Activated naive CD4-positive, alpha-beta T cell treated with anti-CD3 and anti-CD28 coated beads, Interleukin-2, amount 50 U/mL, for 16 hours (primary cell): ENCODE measurements around the gene RAB40B.
"Not testable (repeated sequence)": the region's sequence is repeated elsewhere in the genome, so short reads cannot be mapped to it uniquely, and the experiment has no call there.

Experiments
- DNase-seq: peaks from one replicate; pipeline ENCODE4 v3.0.0-alpha.2; 2020

RAB40B gene

GRCh38 chr17:82698065-82698973, at the start of gene RAB40B:
Gene RAB40B (minus strand): TSS chr17:82698698. CDS start chr17:82698596, 102 bp downstream.
- peak; percentile 99 for DNase-seq

- DNase-seq, result no peak
These were observed 47.0 kb upstream of the RAB40B start for GRCh38 chr17:82745524-82745923.

GRCh38 chr17:82744736-82745135, 46.2 kb upstream of the RAB40B start:
- not testable (repeated sequence) for DNase-seq

GRCh38 chr17:82743344-82744219, 45.1 kb upstream of the RAB40B start:
- no peak for DNase-seq

GRCh38 chr17:82740906-82741759, 42.6 kb upstream of the RAB40B start:
- no peak for DNase-seq

- DNase-seq, result no peak
These were observed 39.7 kb upstream of the RAB40B start for GRCh38 chr17:82737967-82738877.

- no peak for DNase-seq
These were observed 38.1 kb upstream of the RAB40B start for GRCh38 chr17:82736511-82737185.

- peak; percentile 46 for DNase-seq
These were observed 36.7 kb upstream of the RAB40B start, which contains the start of gene FN3K for GRCh38 chr17:82734987-82735866. Gene FN3K (plus strand): TSS chr17:82735615. CDS start chr17:82735637, 22 bp downstream.

- no peak for DNase-seq
These were observed 33.7 kb upstream of the RAB40B start for GRCh38 chr17:82732118-82732743.

- DNase-seq, result no peak
These were observed 31.2 kb upstream of the RAB40B start for GRCh38 chr17:82729479-82730260.

GRCh38 chr17:82726427-82726826, 27.9 kb upstream of the RAB40B start:
- DNase-seq, result no peak

GRCh38 chr17:82723169-82723807, 24.8 kb upstream of the RAB40B start:
- no peak for DNase-seq

- DNase-seq, result no peak
These were observed 24.0 kb upstream of the RAB40B start for GRCh38 chr17:82722341-82723013.

- no peak for DNase-seq
These were observed 21.7 kb upstream of the RAB40B start for GRCh38 chr17:82720204-82720603.

- no peak for DNase-seq
These were observed 20.6 kb upstream of the RAB40B start for GRCh38 chr17:82718986-82719685.

GRCh38 chr17:82716203-82717010, 17.9 kb upstream of the RAB40B start, which contains the start of gene FN3KRP:
Gene FN3KRP (plus strand): TSS chr17:82716706. CDS start chr17:82716756, 50 bp downstream.
- DNase-seq, result peak; percentile 86
